ENCODE data around the gene MMP24OS.

MMP24OS gene

DNA sequence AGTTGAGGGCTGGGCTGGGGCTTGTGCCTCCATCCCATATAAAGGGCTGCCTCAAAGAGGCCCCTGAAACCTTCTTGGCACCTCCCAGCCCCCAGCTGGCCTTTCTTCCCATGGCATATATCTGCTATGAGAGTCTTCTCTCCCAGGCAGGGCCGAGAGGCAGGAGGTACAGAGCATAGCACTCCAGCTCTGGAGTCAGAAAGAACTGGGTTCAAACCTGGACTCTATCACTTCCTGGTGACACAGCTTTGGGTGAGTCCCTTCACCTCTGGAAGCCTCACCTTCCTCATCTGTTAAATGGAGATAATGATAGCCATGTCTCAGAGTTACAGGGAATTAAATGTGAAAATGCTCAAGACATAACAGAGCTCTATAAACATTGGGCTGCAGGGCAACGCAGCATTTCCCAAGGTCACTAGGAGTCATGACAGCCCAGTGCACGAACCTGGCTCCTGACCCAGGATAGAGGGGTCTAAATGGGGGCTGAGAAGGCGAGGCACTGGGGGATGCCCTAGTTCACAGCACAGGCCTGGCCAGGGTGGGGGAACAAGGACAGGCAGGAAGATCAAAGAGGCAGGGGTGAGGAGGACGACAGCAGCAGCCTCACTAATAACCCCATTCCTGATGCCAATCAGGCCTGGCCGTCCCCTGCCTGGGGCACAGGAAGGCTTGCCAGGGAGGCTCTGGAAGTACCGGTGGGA, 12.4 kb upstream of the MMP24OS start:
- no peak for DNase-seq

DNA sequence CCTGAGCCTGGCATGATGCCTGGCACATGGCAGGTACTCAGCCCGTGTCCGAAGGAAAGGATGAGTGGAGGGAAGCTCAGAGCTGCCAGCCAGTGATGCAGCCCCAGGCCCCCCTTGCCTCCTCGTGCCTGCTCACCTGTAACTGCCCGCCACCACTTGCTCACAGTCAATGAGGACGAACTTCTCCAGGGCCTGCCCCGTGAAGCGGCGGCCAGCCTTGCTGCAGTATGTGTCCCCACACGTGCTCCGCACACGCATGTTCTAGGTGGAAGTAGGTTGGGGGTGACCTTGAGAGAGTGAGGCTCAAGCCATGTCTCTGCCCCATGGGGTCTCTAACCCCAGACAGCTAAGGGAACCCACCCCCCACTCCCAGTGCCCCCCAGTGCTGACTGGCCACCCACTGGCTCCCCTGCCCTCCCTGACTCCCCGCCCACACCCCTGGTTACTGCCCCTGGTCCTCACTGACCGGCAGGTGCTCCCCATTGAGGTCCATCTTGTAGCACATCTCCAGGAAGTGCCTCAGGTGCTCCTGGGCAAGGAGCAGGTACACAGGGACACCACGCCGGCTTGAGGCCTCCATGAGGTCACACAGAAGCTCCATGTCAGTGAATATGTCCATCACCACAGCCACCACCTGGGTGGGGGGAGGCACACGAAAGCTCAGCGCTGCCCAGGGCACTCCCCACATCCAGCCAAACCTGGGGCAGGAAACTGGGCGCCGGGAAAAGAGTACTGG, 10.6 kb upstream of the MMP24OS start:
- DNase-seq, result no peak

DNA sequence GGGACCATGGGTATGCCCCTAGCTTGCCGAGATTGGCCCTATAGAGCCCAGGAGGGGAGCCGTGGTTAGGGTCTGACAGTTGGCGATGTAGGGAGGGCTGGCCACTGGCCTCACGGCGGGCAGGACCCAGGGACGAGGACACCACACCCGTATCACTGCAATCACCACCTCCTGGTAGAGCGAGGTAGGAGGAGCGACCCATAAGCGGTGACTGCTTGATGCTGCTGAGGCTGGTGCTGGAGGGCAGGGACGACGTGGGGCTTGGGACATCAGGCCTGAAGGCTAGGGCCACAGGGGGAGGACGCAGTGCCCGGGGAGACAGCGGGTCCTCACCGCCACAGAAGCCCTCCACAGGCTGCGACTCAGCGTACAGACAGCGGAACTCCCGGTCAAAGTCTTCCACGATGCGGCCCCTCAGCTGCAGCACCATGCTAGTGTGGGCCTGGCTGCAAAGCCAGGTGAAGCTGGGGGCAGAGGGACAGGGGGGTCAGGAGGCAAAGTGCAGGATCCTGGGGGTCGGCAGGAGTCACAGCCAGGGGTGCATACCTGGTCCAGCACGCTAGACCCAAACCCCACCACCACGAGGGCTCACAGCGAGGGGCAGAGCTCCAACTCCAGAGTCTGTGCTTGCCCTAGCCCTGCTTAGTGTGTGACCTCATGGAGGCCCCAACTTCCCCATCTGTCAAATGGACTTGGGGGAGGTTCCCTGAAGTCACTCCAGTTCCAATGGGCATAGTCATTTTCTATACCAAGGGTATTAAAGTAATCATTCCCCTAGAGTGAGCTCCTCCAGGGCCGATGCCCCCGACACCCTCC, 9.8 kb upstream of the MMP24OS start:
- no peak for DNase-seq

DNA sequence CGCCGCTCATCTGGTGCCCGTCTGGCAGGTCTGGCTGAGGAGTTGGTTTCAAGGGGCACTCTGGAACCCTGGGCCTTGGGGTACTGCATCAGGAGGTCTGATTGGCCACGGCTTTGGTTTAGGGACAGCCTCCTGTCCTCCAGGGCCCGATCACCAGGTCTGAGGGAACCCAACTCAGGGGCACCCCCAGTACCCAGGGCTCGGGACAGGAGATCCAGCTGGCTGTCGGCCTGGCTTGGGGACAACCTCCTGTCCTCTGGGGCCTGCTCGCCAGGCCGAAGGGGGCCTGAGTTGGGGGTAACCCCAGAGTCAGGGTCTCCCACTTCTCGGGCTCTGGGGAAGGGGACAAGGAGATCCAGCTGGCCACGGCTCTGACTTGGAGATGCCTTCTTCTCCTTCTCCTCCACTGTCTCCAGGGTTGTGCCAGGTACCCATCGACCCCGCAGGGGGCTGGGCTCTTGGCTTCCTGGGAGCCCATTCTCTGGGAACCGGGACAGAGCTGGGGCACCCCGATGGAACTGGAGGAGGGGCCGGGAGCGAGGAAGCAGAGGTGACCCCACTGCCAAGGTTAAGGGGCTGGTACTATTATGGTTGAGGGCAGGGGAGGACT, 9.1 kb upstream of the MMP24OS start:
- DNase-seq, result no peak

DNA sequence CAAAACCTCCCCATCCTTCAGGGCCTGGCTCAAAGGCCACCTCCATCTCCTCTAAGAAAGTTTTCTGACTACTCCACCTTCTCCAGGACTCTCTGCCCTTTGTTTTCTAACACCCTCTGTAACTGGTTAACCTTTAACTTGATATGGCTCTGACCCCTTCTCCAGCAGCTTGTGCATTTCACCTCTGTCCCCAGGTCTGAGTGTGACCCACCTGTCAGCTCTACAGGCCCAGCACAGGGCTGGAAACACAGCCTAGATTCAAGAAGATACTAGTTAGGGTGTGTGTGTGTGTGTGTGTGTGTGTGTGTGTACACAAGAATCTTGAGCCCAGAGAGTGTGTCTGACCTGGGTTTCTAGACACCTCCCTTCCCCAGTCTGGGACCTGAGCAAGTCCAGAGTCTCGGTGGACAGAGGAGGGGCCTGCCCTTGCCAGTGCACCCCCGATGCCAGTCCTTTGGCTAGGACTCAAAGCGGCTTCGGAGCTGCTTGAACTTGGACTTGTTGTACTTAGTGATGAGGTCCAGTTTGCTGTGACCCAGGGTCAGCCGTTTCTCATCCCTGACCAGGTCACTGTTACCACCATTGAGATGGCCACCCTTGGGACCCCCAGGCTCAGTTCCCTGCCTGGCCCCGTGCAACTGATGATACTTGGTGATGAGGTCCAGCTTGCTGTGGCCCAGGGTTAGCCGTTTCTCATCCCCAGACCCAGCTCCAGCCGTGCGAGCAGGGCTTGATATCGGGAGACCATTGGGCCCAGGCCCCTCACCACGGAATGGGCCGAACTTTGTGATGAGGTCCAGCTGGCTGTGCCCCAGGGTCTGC, 8.4 kb upstream of the MMP24OS start:
- no peak for DNase-seq

DNA sequence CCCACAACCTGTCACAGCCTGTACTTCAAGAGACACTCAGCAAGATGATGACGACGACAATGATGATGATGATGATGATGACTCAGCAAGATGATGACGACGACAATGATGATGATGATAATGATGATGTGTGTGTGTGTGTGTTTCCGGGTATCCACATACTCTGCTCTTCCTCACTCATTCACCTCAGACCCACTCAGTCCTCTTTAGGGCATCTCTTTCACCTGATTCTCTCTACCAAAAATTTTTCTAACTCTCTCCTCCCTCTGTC, 7.8 kb upstream of the MMP24OS start:
- peak; percentile 47 for DNase-seq

DNA sequence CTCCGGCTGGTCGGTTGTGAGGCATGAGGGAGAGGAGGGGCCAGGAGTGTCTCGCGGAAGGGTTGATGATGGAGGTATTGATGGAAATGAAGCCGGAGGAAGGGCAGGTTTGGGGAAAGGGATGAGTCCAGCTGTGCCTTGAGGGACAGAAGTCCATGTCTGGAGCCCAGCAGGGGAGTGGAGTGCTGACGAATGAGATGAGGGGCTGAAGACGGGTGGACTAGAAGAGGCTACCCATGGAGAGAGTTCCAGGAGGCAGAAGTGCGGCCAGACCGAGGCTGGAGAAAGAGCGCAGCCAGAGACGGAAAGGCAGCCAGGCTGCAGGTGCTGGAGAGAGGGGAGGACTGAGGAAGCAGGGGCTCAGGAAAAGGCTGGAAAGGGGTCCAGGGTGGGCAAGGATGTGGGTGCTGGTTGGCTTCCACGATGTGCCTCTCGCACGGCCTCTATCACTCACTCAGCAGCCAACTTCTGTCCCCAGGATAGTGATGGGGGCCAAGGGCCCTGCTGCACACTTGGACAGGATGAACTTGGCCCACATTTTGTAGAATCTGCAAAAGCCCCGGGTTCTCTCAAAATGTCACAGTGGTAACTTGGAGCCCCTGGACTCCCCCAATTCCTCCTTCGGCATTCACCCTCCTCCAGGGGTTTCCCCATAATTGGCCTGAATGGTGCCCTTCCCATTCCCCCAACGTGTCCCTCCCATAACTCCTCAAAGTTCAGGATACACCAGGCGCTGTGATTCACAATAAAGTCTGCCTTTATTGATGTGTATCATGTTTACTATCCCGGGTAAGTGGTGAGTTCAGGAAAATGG, 7.3 kb upstream of the MMP24OS start:
- DNase-seq, result no peak

DNA sequence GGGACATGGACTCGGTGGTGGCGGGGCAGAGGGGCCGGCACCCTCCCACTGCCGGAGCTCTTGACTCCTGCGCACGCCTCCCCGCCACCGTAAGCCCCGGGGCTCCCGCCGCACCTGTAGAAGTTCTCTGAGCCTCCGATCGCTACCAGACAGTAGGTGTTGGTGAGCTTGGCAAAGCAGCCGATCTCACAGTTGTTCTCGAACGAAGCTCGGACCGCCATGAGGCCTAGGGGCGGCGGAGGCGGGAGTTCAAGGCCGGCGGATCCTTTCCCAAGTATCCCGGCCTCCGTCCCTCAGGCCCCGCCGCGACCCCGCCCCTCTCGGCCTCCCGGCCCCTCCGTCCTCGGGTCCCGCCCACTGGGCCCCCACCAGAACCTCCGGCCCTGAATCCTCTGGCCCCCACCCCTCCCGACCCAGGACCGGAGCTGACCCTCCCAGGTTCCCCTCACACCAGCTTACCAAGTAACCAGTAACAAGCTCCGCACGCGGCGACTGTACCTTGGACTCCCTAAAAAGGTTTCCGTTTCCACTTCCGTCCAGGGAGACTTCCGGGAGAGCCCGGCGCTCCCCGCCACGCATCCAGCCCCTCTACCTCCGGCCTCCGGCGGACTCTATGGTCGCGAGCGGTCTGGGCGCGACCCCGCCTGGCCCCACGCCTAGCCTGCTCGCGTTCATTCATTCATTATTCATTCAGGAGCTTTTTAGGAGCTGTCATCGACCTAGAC, 6.5 kb upstream of the MMP24OS start, which contains the start of gene EIF6:
EIF6 (minus strand) TSS at position 506 of the 725 bp plus-strand sequence; CDS start at position 221, 285 bp downstream.
- DNase-seq, result peak; percentile 85

DNA sequence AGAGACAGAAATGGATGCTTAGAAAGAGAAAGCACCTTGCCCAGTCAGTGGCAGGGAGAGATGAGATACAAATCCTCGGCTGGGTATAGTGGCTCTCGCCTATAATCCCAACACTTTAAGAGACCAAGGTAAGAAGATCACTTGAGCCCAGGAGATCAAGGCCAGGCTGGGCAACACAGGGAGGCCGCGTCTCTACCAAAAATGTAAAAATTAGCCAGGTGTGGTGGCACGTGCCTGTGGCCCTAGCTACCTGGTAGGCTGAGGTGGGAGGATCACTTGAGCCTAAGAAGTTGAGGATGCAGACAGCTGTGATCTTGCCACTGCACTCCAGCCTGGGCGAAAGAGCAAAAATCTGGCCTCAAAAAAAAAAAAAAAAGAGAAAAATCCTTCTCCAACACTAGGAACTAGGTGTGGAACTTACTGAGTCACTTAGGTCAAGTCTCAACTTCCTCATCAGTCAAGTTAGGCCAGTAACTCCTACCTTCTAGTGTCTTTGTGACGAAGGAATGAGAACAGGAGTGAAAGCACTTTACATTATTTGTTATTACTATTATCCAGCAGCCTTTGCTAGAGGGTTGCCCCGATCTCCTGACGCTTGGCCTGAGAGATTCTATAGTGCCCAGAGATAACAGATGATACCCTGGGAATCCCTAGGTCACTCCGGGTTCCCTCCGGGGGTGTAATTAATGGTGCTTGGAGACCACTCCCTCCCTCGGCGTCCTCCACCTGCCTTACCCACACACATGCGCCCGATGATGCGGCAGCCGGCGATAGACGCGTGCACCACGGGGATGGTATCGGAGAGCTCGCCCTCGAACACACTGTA, 5.7 kb upstream of the MMP24OS start:
- peak; percentile 47 for DNase-seq

DNA sequence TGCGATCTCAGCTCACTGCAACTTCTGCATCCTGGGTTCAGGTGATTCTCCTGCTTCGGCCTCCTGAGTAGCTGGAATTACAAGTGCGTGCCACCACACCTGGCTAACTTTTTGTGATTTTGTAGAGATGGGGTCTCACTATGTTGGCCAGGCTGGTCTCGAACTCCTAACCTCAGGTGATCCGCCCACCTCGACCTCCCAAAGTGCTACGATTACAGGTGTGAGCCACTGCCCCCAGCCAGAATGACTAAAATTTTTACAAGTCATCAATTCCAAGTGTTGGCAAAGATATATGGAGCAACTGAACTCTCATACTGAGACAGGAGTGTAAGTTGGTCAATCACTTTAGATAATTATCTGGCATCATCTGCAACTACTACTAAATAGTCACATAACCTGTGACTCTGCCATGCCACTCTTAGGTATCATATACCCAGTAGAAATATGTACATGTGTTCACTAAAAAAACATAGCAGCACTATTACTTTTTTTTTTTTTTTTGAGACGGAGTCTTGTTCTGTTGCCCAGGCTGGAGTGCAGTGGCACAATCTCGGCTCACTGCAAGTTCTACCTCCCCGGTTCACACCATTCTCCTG, 3.7 kb upstream of the MMP24OS start:
- no peak for DNase-seq

DNA sequence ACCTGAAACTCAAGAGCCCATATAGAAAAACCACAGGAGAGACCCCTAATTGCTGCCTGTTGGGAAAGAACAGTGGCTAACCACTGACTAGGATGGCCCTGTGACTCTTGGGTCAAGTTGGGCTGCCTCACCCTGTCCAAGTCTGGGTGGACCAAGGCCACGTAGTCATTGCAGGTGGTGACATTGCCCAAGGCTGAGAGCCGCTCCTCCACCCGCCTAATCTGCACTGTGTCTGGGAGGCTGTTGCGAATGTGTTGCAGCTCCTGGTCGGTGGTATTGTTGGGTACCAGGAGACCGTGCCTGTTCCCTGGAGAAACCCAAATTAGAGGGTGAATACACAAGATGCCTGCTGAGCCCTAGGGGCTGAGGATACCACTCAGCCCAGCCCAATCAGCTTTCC, 2.6 kb upstream of the MMP24OS start:
- no peak for DNase-seq

DNA sequence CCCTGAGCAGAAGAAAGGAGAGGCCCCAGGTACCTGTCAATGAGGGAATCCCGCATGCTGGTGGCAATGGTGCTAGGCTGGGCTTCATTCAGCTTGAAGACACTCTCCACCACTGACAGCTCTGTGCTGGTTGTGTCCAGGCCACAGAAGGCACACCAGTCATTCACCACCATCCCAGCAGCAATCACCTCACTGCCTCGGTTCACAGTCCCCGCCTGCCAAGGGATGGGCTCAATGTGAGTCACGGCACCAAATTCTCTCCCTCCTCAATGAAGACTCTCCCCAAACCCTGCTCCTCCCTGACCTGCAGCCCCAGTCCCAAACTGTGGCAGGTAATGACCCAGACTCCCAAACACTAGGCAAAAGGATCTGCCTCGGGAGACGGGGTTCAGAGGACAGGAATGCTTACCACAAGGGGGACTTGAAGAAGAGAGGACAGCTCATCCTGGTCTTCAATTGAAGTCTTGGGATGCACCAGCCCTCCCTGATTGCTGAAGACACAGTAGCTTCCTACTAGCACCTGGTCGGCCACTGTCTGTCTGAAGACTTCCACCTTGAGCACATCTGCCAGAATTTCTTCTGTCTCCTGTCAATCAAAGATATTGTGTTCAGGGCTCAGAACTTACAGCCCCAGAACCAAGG, 1.7 kb upstream of the MMP24OS start:
- DNase-seq, result no peak

DNA sequence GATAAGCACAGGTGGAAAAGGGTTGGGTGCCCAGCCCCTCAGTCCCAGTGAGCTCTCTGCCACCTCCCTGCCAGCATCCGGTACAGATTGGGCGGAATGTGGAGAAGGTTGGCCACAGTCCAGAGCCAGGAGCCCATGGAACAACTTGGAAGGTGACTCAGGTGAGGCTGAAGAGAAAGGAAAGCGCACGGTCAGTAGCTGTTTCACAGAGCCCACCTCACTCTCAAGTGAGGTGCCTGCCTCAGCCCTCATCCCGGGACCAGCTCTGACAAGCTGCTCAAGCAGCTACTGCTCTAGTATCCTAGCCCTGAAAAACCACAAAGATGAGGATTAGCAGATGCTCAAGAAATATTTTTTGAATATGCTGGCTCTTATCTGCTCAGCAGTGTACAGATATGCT, 1.1 kb upstream of the MMP24OS start:
- no peak for DNase-seq

DNA sequence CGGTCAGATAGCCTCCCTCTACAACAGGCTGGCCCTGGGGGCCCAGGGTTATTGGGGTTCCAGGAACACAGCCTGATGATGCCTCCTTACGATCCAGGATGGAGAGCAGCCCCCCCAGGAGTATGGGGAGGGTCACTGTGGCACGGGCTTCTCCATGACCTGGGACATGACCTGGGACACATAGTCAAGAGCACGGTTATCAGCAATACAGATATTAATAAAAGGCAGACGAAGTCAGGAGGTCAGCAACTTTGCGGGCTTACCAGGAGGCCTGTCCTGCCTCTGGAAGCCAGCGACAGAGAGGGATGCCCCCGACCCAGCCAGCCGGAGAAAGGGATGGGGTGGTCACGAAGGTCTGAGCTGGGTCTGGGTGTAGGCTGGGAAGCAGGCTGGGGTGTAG, 795 bp downstream of the MMP24OS start:
- no peak for DNase-seq

DNA sequence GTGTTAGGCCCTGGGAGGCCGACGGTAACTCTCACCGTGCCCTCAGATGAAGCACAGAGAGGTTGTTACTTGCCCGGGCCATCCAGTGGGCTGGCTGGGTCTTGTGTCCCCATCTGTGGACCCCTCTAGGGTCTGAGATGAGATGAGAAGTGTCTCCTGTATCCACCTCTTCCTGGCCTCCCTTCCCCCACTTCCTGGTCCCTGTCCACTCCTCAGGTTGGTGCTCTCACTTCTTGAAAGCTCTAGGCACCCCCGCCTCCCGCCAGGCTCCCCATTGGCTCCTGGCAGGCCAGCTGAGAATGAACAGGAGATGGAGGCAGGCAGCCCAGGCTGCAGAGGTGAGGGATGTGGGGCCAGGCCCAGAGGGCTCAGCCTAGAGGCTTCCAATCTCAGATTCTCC, 1.5 kb downstream of the MMP24OS start:
- no peak for DNase-seq

DNA sequence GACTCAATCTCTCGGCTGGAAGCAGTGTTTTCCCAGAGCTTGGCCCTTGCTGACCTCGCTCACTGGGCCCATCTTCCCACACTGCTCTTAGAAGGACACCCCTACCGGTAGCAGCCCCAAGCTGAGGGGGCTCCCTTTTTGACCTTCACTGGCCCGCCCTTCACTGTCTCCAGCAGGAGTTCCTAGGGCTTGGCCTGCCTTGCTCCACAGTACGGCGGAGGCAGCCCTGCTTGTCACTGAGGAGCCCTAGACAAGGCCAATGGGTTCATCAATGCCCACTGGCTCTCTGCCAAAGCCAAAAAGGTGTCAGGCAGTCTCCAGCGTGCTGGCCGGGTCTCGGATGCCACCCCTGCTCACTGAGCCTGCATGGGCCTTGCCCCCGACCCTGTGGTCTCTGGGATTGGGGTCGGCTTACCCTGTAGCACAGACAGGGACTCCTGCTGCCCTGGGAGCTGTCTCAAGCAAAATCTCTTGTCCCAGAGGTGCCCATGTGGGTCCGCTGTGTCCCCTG, 2.1 kb downstream of the MMP24OS start:
- no peak for DNase-seq

DNA sequence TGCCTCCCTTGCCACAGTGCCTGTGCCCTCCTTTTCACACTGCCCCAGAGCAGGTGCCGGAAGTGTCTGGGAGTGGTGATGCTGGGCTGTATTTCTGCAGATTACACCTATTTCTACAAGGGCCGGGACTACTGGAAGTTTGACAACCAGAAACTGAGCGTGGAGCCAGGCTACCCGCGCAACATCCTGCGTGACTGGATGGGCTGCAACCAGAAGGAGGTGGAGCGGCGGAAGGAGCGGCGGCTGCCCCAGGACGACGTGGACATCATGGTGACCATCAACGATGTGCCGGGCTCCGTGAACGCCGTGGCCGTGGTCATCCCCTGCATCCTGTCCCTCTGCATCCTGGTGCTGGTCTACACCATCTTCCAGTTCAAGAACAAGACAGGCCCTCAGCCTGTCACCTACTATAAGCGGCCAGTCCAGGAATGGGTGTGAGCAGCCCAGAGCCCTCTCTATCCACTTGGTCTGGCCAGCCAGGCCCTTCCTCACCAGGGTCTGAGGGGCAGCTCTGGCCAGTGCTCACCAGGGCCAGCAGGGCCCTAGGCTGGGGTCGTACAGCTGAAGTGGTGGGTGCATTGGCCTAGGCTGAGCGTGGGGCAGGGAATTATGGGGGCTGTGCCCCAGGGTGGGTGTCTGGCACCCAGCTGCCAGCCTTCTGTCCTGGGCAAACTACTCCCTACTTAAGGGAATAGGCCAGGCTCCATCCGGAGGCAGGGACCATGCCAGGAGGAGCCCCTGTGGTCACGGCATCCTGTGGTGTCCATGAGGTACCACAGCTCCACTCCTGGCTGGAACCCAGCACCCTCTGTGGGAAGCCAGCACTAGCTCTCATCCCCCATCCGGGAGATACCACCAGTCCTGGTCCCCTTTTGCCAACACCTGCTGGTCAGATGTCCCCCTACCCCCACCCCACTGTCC, 3.5 kb downstream of the MMP24OS start:
- no peak for DNase-seq

All from suppressor macrophage treated with lipopolysaccharide for 4 hours (primary cell).